Islet precursor cell (in vitro differentiated cells): ENCODE data around the gene AK5.
A peak's percentile ranks its signal among the peaks of the same experiment; 100 is the strongest.

Experiments
- DNase-seq: peaks from one replicate; pipeline ENCODE4 v3.0.0-alpha.2; 2018

AK5 gene

GRCh38 chr1:77550135-77550534 is 268.3 kb downstream of the AK5 start:
- DNase-seq: no peak

- no peak for DNase-seq
Measured at GRCh38 chr1:77552626-77553025, 270.8 kb downstream of the AK5 start.

- DNase-seq: no peak
Measured at GRCh38 chr1:77553568-77554291, 271.9 kb downstream of the AK5 start.

- DNase-seq: no peak
Measured at GRCh38 chr1:77556045-77556444, 274.2 kb downstream of the AK5 start.

- no peak for DNase-seq
Measured at GRCh38 chr1:77557053-77557452, 275.2 kb downstream of the AK5 start.

- no peak for DNase-seq
Measured at GRCh38 chr1:77558591-77559164, 276.9 kb downstream of the AK5 start.

GRCh38 chr1:77560741-77561140 is 278.9 kb downstream of the AK5 start:
- DNase-seq: no peak

GRCh38 chr1:77562596-77563150 is 280.9 kb downstream of the AK5 start:
- DNase-seq: no peak

- no peak for DNase-seq
Measured at GRCh38 chr1:77565321-77565720, 283.5 kb downstream of the AK5 start.

- DNase-seq: no peak
Measured at GRCh38 chr1:77571642-77572041, 289.8 kb downstream of the AK5 start.

- no peak for DNase-seq
Measured at GRCh38 chr1:77579547-77579946, 297.7 kb downstream of the AK5 start.

GRCh38 chr1:77582905-77583304 is 301.1 kb downstream of the AK5 start:
- DNase-seq: no peak

GRCh38 chr1:77583483-77583882 is 301.7 kb downstream of the AK5 start:
- no peak for DNase-seq

- no peak for DNase-seq
Measured at GRCh38 chr1:77584884-77585283, 303.1 kb downstream of the AK5 start.

GRCh38 chr1:77585610-77586314 is 303.9 kb downstream of the AK5 start:
- DNase-seq: no peak

GRCh38 chr1:77589231-77589630 is 307.4 kb downstream of the AK5 start:
- no peak for DNase-seq

GRCh38 chr1:77590651-77591050 is 308.8 kb downstream of the AK5 start:
- no peak for DNase-seq

GRCh38 chr1:77592906-77593305 is 311.1 kb downstream of the AK5 start:
- DNase-seq: no peak

GRCh38 chr1:77594366-77595112 is 312.7 kb downstream of the AK5 start:
- no peak for DNase-seq

- DNase-seq: no peak
Measured at GRCh38 chr1:77597310-77597709, 315.5 kb downstream of the AK5 start.

GRCh38 chr1:77605246-77606026 is 323.6 kb downstream of the AK5 start:
- peak; percentile 62 for DNase-seq

GRCh38 chr1:77608893-77609292 is 327.1 kb downstream of the AK5 start:
- DNase-seq: no peak
